Mononuclear cell (primary cell): ENCODE measurements around the gene AEN. TPM values are rescaled to one million over a fixed set of nuclear protein-coding genes. Genes with fewer than 3 reads are reported as not detected.
A peak's percentile ranks its signal among the peaks of the same experiment; 100 is the strongest.
"Not testable (repeated sequence)": the region's sequence is repeated elsewhere in the genome, so short reads cannot be mapped to it uniquely, and the experiment has no call there.

Source experiments
- H3K27me3 ChIP-seq: 2 replicates; pipeline ENCODE4 v1.6.0; 2011; ENCODE audit warnings: low read length, control low read depth; ENCODE audit not compliant: insufficient read depth
- H3K4me1 ChIP-seq: 2 replicates; pipeline ENCODE4 v1.5.1; 2011; ENCODE audit warnings: mild to moderate bottlenecking, low read length, control low read depth; ENCODE audit not compliant: insufficient read depth
- H3K4me3 ChIP-seq: 2 replicates; pipeline ENCODE4 v1.5.1; 2011; ENCODE audit warnings: mild to moderate bottlenecking, low read length, moderate library complexity
- H3K9me3 ChIP-seq: 2 replicates; pipeline ENCODE4 v1.5.1; 2011; ENCODE audit warnings: low read depth, mild to moderate bottlenecking, control low read depth, low read length
- total RNA-seq: library from RNA; depleted of rRNA; stranded (reverse); fragments of >200 nt; gene quantifications from one replicate; pipeline ENCODE4 v1.2.3, GENCODE V29; 2012

The AEN gene
- total RNA-seq, 1 donor, result 38.9 TPM

DNA sequence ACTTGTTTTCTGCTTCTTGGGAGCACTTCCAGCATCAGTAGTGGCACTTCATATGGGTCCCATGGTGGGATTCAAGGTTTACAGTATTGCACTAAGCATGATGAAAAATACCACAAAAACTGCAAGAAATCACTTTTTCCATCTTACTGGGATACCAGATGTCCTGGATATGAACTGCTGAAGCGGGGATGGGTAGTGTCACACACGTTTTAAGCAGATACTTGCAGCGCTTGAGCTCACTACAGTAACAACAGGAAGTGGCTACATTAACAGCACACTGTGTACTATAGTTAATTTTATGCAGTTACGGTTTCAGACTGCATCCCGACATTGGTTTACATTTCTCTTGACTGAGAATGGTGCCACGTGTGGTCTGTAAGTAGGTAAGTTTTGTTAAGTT is 14.2 kb downstream of the AEN start:
- Histone ChIP-seq H3K4me1 (peaks cover 89% of the 10 kb centered on the region), H3K27me3 (no peaks in the 10 kb centered on the region), H3K4me3 (no peak overlapping the region), H3K9me3 (no peaks in the 10 kb centered on the region)

DNA sequence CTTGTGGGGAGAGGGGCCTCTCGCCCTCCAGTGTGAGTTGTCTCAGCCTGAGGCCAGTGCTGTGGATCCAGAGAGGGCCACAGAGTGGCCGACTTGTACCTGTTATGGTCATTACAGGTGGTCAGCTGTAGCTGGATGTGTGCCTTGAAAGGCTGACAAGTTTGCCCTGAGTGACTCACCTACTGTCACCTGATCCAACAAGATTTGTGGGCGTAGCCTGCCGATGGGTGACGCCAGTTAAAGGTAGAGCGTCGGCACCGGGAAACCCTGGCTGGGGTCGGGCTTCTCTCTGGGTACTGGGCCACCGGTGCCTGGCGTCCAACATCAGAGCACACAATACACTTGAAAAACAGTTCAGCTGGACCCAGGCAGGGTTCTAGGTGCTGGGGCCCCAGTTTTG is 14.9 kb downstream of the AEN start:
- Histone ChIP-seq H3K4me3 (peak overlapping the region; percentile 39), H3K4me1 (peaks cover 89% of the 10 kb centered on the region), H3K9me3 (no peaks in the 10 kb centered on the region), H3K27me3 (no peaks in the 10 kb centered on the region)

DNA sequence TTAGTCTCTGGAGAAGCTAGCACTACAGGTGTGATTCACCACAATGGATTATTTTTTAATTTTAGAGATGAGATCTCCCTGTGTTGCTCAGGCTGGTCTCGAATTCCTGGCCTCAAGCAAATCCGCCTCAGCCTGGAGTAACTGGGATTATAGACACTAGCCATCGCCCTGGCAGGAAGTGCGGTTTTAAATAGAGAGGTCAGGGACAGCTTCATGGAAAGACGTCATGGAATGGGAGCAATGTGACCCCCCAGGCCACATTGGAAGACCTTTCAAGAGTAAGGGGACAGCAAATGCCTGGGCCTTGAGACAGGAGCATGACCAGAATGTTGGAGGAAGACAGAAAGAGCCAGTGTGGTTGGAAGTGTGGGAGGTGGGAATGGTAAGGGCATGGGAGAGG is 15.5 kb downstream of the AEN start:
- Histone ChIP-seq H3K27me3 (no peaks in the 10 kb centered on the region), H3K9me3 (no peaks in the 10 kb centered on the region), H3K4me1 (peaks cover 90% of the 10 kb centered on the region), H3K4me3 (peak overlapping the region; percentile 39)

DNA sequence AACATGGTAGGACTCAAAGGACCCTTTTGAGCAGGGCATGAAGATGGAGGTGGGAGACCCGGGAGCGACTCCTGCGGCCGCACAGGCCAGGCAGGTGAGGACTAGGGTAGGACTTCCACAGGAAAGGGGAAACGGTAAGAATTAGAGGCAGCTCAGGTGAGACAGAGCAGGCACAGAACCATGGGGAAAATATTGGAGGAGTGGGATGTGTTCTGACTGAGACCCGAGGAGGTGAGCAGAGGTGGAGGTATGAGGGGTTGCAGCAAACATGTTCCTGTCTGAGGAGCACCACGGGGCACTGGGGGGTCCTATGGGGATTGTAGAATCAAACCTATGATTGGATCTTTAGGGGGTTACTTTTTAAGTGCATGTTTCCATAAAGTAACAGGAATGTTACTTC is 16.3 kb downstream of the AEN start:
- Histone ChIP-seq H3K4me1 (peaks cover 90% of the 10 kb centered on the region), H3K4me3 (peak overlapping the region; percentile 5), H3K27me3 (no peaks in the 10 kb centered on the region), H3K9me3 (no peaks in the 10 kb centered on the region)

DNA sequence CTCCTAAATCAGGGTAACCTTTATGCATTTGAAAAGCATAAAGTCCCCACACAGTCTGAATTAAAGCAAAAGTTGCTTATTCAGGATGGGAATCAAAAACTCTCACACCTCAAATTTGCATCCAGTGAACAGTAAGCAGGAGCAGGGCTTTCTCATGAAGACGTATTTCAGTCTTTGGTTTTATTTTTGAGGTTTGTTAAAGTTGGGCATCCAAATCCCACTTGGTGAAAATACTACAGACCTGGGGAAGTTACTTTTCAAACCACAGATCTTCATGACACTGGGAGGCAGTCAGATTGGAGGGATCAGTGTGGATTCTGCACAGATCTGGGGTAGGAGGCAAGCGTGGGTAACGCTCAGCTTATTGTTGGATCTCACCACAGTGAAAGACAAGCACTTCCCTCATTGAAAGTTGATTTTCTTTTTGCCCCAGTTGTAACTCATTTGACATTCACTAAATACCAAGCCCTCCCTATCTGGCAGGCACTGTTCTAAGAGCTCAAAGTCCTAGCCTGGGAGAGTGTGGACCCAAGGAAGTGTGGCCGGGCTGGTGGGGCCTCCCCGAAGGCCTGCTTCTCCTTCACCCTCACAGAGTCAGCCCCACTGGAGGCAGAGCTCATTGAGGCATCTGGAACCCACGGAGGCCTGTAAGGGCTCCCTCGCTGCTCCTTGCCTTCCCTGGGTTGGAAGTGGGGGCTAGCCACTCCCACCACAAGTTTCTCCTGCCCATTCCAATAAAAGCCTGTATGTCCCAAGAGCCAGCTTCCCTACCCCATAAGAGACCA is 16.9 kb downstream of the AEN start:
- Histone ChIP-seq H3K9me3 (no peaks in the 10 kb centered on the region), H3K27me3 (no peaks in the 10 kb centered on the region), H3K4me1 (peaks cover 90% of the 10 kb centered on the region), H3K4me3 (peak overlapping the region; percentile 53)

DNA sequence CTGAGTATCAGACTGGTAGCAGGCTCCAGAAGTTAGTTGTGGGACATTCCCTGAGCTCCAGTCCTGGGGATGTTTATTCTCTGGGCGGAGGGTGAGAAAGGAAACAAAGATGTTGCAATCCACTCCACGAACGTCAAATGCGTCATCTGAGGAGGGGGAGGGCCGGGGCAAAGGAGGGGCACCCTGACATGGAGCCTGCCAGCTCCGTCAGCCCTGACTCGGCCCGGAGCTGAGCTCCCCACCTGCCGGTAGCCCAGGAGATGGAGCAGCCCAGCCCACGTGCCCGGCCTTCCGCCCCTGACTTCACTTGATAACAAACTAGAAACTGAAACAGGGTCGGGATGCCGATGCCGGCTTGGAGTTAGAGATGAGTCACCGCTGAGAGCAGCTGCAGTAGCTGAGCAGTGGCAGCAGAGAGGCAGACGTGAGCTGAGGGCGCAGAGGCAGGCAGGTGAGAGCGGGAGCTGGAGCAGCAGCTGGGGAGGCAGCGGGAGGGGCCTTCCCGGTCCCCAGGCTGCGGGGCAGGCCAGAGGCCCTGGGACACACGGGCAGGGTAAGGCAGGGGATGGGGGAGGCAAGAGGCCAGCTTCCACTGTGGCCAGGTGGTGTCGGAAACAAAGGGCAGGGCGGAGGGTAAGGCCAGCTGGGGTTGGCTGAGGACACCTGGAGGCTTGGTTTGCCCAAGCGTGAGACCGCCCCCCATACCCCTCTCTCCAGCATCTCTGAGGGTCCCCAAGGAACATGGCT is 17.7 kb downstream of the AEN start, which contains the start of gene ISG20:
TSS of gene ISG20 (plus strand) at position 391 of the 747 bp plus-strand sequence. CDS start at position 742, 351 bp downstream.
- Histone ChIP-seq H3K9me3 (no peaks in the 10 kb centered on the region), H3K4me1 (peaks cover 90% of the 10 kb centered on the region), H3K4me3 (peak within 1 kb of the TSS; percentile 53), H3K27me3 (no peaks in the 10 kb centered on the region)

DNA sequence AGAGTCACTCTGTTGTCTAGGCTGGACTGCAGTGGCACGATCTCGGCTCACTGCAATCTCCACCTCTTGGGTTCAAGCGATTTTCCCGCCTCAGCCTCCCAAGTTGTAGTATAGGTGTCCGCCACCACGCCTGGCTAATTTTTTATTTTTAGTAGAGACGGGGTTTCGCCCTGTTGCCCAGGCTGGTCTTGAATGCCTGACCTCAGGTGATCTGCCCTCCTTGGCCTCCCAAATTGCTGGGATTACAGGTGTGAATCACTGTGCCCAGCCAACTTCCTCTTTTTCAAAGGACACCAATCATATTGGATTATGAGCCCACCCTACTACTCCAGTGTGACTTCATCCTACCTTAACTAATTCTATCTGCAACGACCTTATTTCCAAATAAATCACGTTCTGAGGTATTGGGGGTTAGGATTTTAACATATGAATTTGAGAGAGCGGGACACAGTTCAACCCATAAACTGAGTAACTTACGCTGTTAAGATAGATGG is 20.9 kb downstream of the AEN start:
- Histone ChIP-seq H3K4me3 (no peak overlapping the region), H3K27me3 (no peaks in the 10 kb centered on the region), H3K9me3 (no peaks in the 10 kb centered on the region), H3K4me1 (peaks cover 94% of the 10 kb centered on the region)

DNA sequence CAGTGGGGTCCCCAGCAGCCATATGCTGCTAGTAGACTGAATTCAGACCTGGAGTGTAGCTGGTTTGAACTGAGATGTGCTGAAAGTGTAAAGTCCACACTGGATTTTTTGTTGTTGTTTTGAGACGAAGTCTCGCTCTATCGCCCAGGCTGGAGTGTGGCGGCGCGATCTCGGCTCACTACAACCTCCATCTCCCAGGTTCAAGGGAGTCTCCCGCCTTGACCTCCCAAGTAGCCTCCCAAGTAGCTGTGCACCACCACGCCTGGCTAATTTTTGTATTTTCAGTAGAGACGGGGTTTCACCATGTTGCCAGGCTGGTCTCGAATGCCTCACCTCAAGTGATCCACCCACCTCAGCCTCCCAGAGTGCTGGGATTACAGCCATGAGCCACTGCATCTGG is 21.4 kb downstream of the AEN start:
- H3K27me3 ChIP-seq, H3K4me3 ChIP-seq: not testable (repeated sequence)
- H3K4me1 ChIP-seq, result peaks cover 94% of the 10 kb centered on the region

DNA sequence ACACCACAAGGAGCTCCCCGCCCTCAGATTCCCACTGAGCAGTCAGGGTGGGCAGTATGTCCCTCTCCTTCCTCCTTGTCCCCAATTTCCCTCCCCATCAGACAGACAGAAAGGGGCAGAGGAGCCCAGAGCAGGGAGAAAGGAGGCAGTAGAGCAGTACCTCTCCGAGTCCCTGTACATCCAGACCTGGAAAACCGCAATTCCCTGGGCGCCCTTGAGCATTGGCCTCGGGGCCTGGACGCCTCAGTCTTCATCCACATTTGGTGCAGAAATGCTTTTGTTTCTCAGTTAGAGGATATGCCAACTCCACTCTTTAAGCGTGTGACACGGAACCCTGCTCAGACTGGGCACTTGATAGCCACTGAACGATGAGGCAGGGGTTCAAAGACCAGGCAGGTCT is 23.6 kb downstream of the AEN start:
- no peaks in the 10 kb centered on the region for H3K27me3 ChIP-seq
- peaks cover 96% of the 10 kb centered on the region for H3K4me1 ChIP-seq
- no peak overlapping the region for H3K4me3 ChIP-seq
- H3K9me3 ChIP-seq, result no peaks in the 10 kb centered on the region

More for the DNA sequence above, 21.4 kb downstream of the AEN start:
- not testable (repeated sequence) for H3K9me3 ChIP-seq

DNA sequence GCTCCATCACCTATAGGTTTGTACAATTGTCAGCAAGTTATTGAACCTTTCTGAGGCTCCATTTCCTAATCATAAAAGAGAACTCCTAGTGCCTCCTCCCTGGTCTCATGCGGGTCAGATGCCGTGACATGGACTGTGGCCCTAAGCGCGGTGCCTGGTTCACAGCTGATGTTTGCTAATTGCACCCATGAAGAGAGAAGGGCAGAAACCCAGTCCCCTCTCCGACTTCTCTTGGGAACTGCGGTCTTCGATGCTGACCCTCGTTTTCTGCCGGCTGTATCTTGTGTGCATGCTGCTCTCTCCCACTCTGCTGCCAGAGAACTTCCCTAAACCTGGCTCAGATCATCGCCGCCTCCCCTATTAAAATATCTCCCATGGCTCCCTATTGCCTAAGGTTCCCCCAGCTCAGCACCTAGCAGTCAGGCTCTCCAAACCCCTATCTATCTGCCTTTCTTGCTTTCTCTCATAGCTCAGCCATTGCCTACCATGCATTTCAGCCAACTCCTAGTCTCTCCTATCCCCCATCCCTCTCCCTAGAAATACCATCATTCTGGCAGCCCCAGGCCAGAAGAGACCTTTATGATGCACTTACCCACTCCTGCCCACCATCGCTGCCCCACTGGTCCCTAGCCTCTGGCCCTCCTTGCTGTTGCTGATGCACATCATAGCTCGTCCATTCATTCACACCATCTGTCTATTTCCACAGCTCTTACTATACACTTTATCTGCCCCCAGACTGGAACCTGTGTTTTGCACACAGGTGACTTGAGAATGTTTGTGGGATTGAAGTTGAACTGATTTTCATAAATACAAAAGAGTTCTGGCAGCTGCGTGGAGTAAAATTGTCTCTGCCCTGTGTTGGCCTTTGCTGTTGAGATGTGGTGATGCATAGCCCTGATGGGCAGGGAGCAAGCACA is 24.3 kb downstream of the AEN start:
- Histone ChIP-seq H3K4me3 (no peak overlapping the region), H3K4me1 (peaks cover 96% of the 10 kb centered on the region), H3K27me3 (no peaks in the 10 kb centered on the region), H3K9me3 (no peaks in the 10 kb centered on the region)

DNA sequence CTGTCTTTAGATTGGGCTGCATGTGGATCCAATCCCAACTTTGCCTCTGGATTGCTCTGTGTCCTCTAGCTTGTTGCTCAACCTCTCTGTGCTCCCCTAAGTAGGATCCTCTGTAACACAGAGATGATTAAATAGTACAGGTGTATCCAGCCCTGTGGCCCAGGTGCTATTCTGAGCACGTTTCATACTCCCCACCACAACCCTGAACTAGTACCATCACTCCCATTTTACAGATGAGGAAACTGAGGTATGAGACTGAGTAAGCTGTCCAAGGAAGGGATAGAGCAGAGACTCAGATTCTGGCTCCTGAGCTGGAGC is 24.9 kb downstream of the AEN start:
- Histone ChIP-seq H3K4me3 (no peak overlapping the region), H3K27me3 (no peaks in the 10 kb centered on the region), H3K4me1 (peaks cover 96% of the 10 kb centered on the region), H3K9me3 (no peaks in the 10 kb centered on the region)

DNA sequence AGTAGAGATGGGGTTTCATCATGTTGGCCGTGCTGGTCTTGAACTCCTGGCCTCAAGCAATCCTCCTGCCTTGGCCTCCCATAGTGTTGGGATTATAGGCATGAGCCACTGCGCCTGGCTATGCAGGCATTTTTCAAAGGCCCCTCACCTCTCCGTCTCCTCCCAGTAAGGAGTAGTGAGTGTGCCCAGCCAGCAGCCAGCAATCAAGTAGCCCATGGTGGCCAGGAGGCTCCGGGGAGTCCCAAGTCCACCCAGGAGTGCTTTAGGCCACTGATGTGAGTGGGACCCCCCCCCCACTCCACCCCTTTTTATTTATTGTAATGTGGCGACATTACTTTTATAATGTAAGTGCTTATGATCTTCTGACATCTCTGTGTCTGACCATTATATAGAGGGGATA is 25.8 kb downstream of the AEN start:
- Histone ChIP-seq H3K4me1 (peaks cover 96% of the 10 kb centered on the region), H3K4me3 (no peak overlapping the region), H3K27me3 (no peaks in the 10 kb centered on the region), H3K9me3 (no peaks in the 10 kb centered on the region)

DNA sequence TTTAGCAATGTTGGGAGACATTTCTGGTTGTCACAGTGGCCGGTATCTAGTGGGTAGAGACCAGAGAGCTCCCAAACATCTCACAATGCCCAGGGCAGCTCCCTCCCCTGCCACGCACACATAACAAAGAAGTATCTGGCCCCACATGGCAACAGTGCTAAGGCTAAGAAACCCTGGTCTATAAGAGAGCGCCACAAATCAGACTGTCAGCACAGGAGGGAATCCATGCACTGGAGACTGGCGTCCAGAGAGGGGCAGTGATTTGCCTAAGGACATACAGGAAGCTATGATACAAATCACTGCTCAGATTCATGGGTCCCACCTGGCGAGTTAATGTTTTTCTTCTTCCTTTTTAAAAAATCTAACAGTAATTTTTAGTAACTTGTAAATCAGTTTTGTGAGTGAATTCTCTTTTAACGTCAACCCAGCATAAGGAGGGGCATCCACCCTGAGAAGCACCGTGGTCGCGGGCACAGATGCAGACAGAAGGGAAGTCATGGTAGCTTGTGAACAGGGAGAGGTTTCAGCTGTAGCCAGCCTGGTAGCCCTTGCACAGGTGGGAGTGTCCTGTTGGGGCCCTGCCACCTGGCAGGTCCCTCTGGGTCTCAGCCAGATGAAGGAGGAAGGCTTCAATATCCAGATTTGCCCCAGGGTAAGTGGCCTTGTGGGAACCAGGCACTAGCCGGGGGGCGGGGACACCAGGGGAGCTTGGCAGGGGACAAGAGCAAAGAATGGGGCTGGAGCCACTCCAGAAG is 26.4 kb downstream of the AEN start:
- Histone ChIP-seq H3K4me3 (no peak overlapping the region), H3K27me3 (no peaks in the 10 kb centered on the region), H3K9me3 (no peaks in the 10 kb centered on the region), H3K4me1 (peaks cover 92% of the 10 kb centered on the region)
